NCI-H1436 treated with DMSO at 0.1 percent for 48 hours (cell line): ENCODE results near the gene PANK1.
A peak's percentile ranks its signal among the peaks of the same experiment; 100 is the strongest.

Source experiments
- DNase-seq: peaks from one replicate; lab custom pipeline; 2025; lab: John Stamatoyannopoulos, UW

The PANK1 gene

GRCh38 chr10:89644967-89645741 is at the start of gene PANK1:
Gene PANK1 (minus strand): TSS chr10:89645242. CDS start chr10:89644891, 351 bp downstream.
- peak; percentile 34 for DNase-seq

GRCh38 chr10:89693176-89693575 is 48.1 kb upstream of the PANK1 start:
- no peak for DNase-seq

- DNase-seq = no peak
Observed at GRCh38 chr10:89692416-89692815, 47.4 kb upstream of the PANK1 start.

- DNase-seq = no peak
Observed at GRCh38 chr10:89690027-89690426, 45.0 kb upstream of the PANK1 start.

GRCh38 chr10:89685936-89686335 is 40.9 kb upstream of the PANK1 start:
- no peak for DNase-seq

- no peak for DNase-seq
Observed at GRCh38 chr10:89684604-89685003, 39.6 kb upstream of the PANK1 start.

- DNase-seq = no peak
Observed at GRCh38 chr10:89683883-89684282, 38.8 kb upstream of the PANK1 start.

- DNase-seq = no peak
Observed at GRCh38 chr10:89679986-89680385, 34.9 kb upstream of the PANK1 start.

GRCh38 chr10:89677341-89677740 is 32.3 kb upstream of the PANK1 start:
- no peak for DNase-seq

- DNase-seq = no peak
Observed at GRCh38 chr10:89670926-89671325, 25.9 kb upstream of the PANK1 start.

GRCh38 chr10:89669985-89670384 is 24.9 kb upstream of the PANK1 start:
- no peak for DNase-seq

GRCh38 chr10:89668386-89669071 is 23.5 kb upstream of the PANK1 start:
- no peak for DNase-seq

- no peak for DNase-seq
Observed at GRCh38 chr10:89666138-89666537, 21.1 kb upstream of the PANK1 start.

GRCh38 chr10:89665302-89665701 is 20.3 kb upstream of the PANK1 start:
- no peak for DNase-seq

GRCh38 chr10:89664203-89664602 is 19.2 kb upstream of the PANK1 start:
- no peak for DNase-seq

- no peak for DNase-seq
Observed at GRCh38 chr10:89663144-89663543, 18.1 kb upstream of the PANK1 start.

GRCh38 chr10:89662596-89662995 is 17.6 kb upstream of the PANK1 start:
- DNase-seq = no peak

- no peak for DNase-seq
Observed at GRCh38 chr10:89659143-89660131, 14.4 kb upstream of the PANK1 start.

GRCh38 chr10:89657302-89657701 is 12.3 kb upstream of the PANK1 start:
- no peak for DNase-seq

- DNase-seq = no peak
Observed at GRCh38 chr10:89655722-89656121, 10.7 kb upstream of the PANK1 start.

GRCh38 chr10:89653410-89653869 is 8.4 kb upstream of the PANK1 start:
- DNase-seq = no peak

GRCh38 chr10:89652806-89653370 is 7.8 kb upstream of the PANK1 start:
- no peak for DNase-seq
